HepG2 (cell line): ENCODE data around the gene ARFIP1. TPM values are rescaled to one million over a fixed set of nuclear protein-coding genes. Genes with fewer than 3 reads are reported as not detected.

ENCODE experiments used
- ASH2L ChIP-seq: fragments of 300-600, 200-600 bp; sonication (generic); IDR thresholded peaks from 2 replicates; pipeline ENCODE4 v1.7.0; 2017; ENCODE audit warnings: low read depth, mild to moderate bottlenecking, moderate library complexity, mixed read lengths, low read length; ENCODE audit not compliant: insufficient read length
- ELF1 ChIP-seq: sonication (generic); formaldehyde crosslinking; IDR thresholded peaks from 2 replicates; pipeline ENCODE4 v1.4.0; 2020; ENCODE audit warnings: missing genetic modification reagents
- JUN ChIP-seq: sonication (generic); formaldehyde crosslinking; IDR thresholded peaks from 2 replicates; pipeline ENCODE4 v1.4.0; 2020; ENCODE audit warnings: mild to moderate bottlenecking, missing genetic modification reagents
- KDM5A ChIP-seq: fragments of 200-600 bp; sonication (generic); IDR thresholded peaks from 2 replicates; pipeline ENCODE4 v1.7.0; 2018; ENCODE audit warnings: antibody characterized with exemption, mild to moderate bottlenecking, low read length, borderline replicate concordance
- NCOA1 ChIP-seq: sonication (generic); formaldehyde crosslinking; IDR thresholded peaks from 2 replicates; pipeline ENCODE4 v1.9.0; 2021; ENCODE audit warnings: missing genetic modification reagents
- NCOA2 ChIP-seq: sonication (generic); formaldehyde crosslinking; IDR thresholded peaks from 2 replicates; pipeline ENCODE4 v1.8.0; 2022; ENCODE audit warnings: inconsistent platforms
- RAD51 ChIP-seq: fragments of 450-650 bp; IDR thresholded peaks from 2 replicates; pipeline ENCODE4 v1.6.1; 2016; ENCODE audit warnings: borderline replicate concordance
- ZMYM3 ChIP-seq: sonication (generic); formaldehyde crosslinking; IDR thresholded peaks from 2 replicates; pipeline ENCODE4 v1.5.1; 2020; ENCODE audit warnings: mild to moderate bottlenecking, missing genetic modification reagents
- ZNF10 ChIP-seq: sonication (generic); formaldehyde crosslinking; IDR thresholded peaks from 2 replicates; pipeline ENCODE4 v1.4.0; 2020; ENCODE audit warnings: mild to moderate bottlenecking, low read depth, missing genetic modification reagents, borderline replicate concordance
- ZNF121 ChIP-seq: sonication (generic); formaldehyde crosslinking; IDR thresholded peaks from 2 replicates; pipeline ENCODE4 v1.5.0; 2020; ENCODE audit warnings: mild to moderate bottlenecking, missing genetic modification reagents
- ZNF530 ChIP-seq: sonication (generic); formaldehyde crosslinking; IDR thresholded peaks from 2 replicates; pipeline ENCODE4 v1.5.0; 2020; ENCODE audit warnings: low read depth, mild to moderate bottlenecking, missing genetic modification reagents
- ZNF563 ChIP-seq: sonication (generic); formaldehyde crosslinking; IDR thresholded peaks from 2 replicates; pipeline ENCODE4 v1.8.0; 2022; ENCODE audit warnings: mild to moderate bottlenecking, moderate library complexity, missing genetic modification reagents
- ZNF619 ChIP-seq: sonication (generic); formaldehyde crosslinking; IDR thresholded peaks from 2 replicates; pipeline ENCODE4 v1.4.0; 2020; ENCODE audit warnings: mild to moderate bottlenecking, missing genetic modification reagents
- ZNF678 ChIP-seq: sonication (generic); formaldehyde crosslinking; IDR thresholded peaks from 2 replicates; pipeline ENCODE4 v1.4.0; 2020; ENCODE audit warnings: mild to moderate bottlenecking, missing genetic modification reagents
- ZSCAN22 ChIP-seq: sonication (generic); formaldehyde crosslinking; IDR thresholded peaks from 2 replicates; pipeline ENCODE4 v1.4.0; 2020; ENCODE audit warnings: mild to moderate bottlenecking, missing genetic modification reagents
- polyA plus RNA-seq, 8 experiments: library from polyadenylated mRNA; depleted of rRNA in 3 of 8; stranded (reverse) in 7 of 8; unstranded in 1 of 8; fragments of >200 nt; fragmentation: Illumina TruSeq in 4 of 8; extraction: Trizol in 4 of 8; gene quantifications; 2 replicates each; pipeline versions ENCODE4 v1.2.1 to v1.2.3, GENCODE V29; 2011 to 2016; ENCODE audit warnings: low read depth in 4 of 8, missing spikeins in 1 of 8, mixed read lengths in 1 of 8; ENCODE audit not compliant: insufficient read depth in 1 of 8
- total RNA-seq, 5 experiments: library from RNA; depleted of rRNA; stranded (reverse); fragments of >200 nt; fragmentation: Illumina TruSeq; extraction: Trizol; gene quantifications; 2 replicates each; pipeline ENCODE4 v1.2.3, GENCODE V29; 2016; ENCODE audit warnings: low read depth in 1 of 5
- TF ChIP-seq, protein P1 (sequence below), 2 experiments: IDR thresholded peaks; 2 replicates each; pipeline ENCODE4 v1.6.1; 2011 to 2012; ENCODE audit warnings: low read length in 2 of 2, borderline replicate concordance in 1 of 2, low read depth in 1 of 2, mild to moderate bottlenecking in 1 of 2, moderate library complexity in 1 of 2
- TF ChIP-seq, protein P2 (sequence below): fragments of 450-650 bp; IDR thresholded peaks from 2 replicates; pipeline ENCODE4 v1.6.1; 2017
- TF ChIP-seq, protein P3 (sequence below): IDR thresholded peaks from 2 replicates; pipeline ENCODE4 v1.6.1; 2016
- TF ChIP-seq, protein P4 (sequence below): sonication (generic); formaldehyde crosslinking; IDR thresholded peaks from 2 replicates; pipeline ENCODE4 v1.5.1; 2020; ENCODE audit warnings: missing genetic modification reagents, mild to moderate bottlenecking, borderline replicate concordance
- TF ChIP-seq, protein P5 (sequence below): sonication (generic); formaldehyde crosslinking; IDR thresholded peaks from 2 replicates; pipeline ENCODE4 v1.4.0; 2020; ENCODE audit warnings: mild to moderate bottlenecking, missing genetic modification reagents

The ARFIP1 gene
- total and polyA plus RNA-seq, 2 of the 13 experiments (the other 11 are each of a cell fraction or from before 2014, with no cell fraction given), result 9.9 to 27.7 TPM

DNA sequence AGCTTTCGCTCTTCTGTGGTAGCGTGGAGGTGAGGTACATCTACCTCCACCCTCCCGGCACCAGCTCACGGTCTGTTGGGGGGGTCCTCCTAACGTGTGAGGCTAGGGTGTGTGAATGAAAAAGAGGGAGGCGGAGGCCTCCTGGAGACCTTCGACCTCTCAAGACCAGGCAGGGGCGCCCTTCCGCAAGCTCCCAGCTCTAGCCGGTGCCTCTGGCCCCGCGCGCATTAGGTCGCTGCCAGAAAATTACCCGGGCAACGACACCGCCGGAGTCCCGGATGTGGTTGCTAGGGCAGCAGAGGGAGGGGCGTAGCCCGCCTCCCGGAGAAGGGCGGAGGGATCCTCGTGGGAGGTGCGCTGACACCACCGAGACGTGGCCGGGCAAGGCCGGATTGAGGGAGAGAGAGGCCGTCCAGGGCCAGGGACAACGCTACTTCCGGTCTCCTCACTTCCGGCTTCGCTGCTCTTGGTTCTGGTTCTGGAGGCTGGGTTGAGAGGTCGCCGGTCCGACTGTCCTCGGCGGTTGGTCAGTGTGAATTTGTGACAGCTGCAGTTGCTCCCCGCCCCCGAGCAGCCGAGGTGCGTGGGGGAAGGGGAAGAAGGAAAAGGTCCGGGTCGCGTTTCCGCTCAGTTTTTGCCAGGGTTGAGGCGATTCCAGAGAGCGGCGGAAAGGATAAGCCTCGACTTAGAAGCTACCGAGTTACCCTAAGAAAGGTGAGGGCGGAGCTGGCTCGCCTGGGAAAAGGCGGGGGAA lies at the start of gene ARFIP1, which contains the start of gene TIGD4 (continued):
- TF ChIP-seq, protein P1, sequence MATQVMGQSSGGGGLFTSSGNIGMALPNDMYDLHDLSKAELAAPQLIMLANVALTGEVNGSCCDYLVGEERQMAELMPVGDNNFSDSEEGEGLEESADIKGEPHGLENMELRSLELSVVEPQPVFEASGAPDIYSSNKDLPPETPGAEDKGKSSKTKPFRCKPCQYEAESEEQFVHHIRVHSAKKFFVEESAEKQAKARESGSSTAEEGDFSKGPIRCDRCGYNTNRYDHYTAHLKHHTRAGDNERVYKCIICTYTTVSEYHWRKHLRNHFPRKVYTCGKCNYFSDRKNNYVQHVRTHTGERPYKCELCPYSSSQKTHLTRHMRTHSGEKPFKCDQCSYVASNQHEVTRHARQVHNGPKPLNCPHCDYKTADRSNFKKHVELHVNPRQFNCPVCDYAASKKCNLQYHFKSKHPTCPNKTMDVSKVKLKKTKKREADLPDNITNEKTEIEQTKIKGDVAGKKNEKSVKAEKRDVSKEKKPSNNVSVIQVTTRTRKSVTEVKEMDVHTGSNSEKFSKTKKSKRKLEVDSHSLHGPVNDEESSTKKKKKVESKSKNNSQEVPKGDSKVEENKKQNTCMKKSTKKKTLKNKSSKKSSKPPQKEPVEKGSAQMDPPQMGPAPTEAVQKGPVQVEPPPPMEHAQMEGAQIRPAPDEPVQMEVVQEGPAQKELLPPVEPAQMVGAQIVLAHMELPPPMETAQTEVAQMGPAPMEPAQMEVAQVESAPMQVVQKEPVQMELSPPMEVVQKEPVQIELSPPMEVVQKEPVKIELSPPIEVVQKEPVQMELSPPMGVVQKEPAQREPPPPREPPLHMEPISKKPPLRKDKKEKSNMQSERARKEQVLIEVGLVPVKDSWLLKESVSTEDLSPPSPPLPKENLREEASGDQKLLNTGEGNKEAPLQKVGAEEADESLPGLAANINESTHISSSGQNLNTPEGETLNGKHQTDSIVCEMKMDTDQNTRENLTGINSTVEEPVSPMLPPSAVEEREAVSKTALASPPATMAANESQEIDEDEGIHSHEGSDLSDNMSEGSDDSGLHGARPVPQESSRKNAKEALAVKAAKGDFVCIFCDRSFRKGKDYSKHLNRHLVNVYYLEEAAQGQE (IDR thresholded peaks at IDR 0.05; ENCODE audit: borderline replicate concordance in 1 of 2, low read depth in 1 of 2, low read length in 2 of 2), result peak in 1 of 2 experiments; percentile 52; a peak in 1 of 4 replicates
- peak; percentile 89 for TF ChIP-seq KDM5A
- TF ChIP-seq, protein P2, sequence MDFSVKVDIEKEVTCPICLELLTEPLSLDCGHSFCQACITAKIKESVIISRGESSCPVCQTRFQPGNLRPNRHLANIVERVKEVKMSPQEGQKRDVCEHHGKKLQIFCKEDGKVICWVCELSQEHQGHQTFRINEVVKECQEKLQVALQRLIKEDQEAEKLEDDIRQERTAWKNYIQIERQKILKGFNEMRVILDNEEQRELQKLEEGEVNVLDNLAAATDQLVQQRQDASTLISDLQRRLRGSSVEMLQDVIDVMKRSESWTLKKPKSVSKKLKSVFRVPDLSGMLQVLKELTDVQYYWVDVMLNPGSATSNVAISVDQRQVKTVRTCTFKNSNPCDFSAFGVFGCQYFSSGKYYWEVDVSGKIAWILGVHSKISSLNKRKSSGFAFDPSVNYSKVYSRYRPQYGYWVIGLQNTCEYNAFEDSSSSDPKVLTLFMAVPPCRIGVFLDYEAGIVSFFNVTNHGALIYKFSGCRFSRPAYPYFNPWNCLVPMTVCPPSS, result no peak
- TF ChIP-seq, protein P3, sequence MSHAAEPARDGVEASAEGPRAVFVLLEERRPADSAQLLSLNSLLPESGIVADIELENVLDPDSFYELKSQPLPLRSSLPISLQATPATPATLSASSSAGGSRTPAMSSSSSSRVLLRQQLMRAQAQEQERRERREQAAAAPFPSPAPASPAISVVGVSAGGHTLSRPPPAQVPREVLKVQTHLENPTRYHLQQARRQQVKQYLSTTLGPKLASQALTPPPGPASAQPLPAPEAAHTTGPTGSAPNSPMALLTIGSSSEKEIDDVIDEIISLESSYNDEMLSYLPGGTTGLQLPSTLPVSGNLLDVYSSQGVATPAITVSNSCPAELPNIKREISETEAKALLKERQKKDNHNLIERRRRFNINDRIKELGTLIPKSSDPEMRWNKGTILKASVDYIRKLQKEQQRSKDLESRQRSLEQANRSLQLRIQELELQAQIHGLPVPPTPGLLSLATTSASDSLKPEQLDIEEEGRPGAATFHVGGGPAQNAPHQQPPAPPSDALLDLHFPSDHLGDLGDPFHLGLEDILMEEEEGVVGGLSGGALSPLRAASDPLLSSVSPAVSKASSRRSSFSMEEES (CRISPR knock-in tag), result peak; percentile 29; the same call in 1 of the 2 replicates
- 0 out of 2 replicates have a peak, but pooled peaks have one; percentile 48 for TF ChIP-seq ZNF678 (CRISPR knock-in tag)
- TF ChIP-seq, protein P4, sequence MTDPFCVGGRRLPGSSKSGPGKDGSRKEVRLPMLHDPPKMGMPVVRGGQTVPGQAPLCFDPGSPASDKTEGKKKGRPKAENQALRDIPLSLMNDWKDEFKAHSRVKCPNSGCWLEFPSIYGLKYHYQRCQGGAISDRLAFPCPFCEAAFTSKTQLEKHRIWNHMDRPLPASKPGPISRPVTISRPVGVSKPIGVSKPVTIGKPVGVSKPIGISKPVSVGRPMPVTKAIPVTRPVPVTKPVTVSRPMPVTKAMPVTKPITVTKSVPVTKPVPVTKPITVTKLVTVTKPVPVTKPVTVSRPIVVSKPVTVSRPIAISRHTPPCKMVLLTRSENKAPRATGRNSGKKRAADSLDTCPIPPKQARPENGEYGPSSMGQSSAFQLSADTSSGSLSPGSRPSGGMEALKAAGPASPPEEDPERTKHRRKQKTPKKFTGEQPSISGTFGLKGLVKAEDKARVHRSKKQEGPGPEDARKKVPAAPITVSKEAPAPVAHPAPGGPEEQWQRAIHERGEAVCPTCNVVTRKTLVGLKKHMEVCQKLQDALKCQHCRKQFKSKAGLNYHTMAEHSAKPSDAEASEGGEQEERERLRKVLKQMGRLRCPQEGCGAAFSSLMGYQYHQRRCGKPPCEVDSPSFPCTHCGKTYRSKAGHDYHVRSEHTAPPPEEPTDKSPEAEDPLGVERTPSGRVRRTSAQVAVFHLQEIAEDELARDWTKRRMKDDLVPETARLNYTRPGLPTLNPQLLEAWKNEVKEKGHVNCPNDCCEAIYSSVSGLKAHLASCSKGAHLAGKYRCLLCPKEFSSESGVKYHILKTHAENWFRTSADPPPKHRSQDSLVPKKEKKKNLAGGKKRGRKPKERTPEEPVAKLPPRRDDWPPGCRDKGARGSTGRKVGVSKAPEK, result no peak
- TF ChIP-seq ZNF121 (CRISPR knock-in tag), result no peak
- peak; percentile 97 for TF ChIP-seq ASH2L
- no peak for TF ChIP-seq ZSCAN22 (CRISPR knock-in tag)
- TF ChIP-seq ZNF619 (CRISPR knock-in tag), result peak; percentile 36; the same call in 1 of the 2 replicates
- TF ChIP-seq ZMYM3, result no peak
- peak; percentile 39; the same call in 1 of the 2 replicates for TF ChIP-seq NCOA2 (CRISPR knock-in tag)
- TF ChIP-seq JUN (CRISPR knock-in tag), result 0 out of 2 replicates have a peak, but pooled peaks have one; percentile 16
- TF ChIP-seq ZNF530 (CRISPR knock-in tag), result no peak
- peak; percentile 94 for TF ChIP-seq ELF1 (CRISPR knock-in tag)
- TF ChIP-seq ZNF563 (CRISPR knock-in tag), result no peak
- TF ChIP-seq, protein P5, sequence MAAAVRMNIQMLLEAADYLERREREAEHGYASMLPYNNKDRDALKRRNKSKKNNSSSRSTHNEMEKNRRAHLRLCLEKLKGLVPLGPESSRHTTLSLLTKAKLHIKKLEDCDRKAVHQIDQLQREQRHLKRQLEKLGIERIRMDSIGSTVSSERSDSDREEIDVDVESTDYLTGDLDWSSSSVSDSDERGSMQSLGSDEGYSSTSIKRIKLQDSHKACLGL (CRISPR knock-in tag), result no peak
- no peak for TF ChIP-seq ZNF10 (CRISPR knock-in tag)
- no peak for TF ChIP-seq RAD51
- peak; percentile 94 for TF ChIP-seq NCOA1 (CRISPR knock-in tag)
